Measurements from ENCODE around the gene TENT4A. TPM values are rescaled to one million over a fixed set of nuclear protein-coding genes. Genes with fewer than 3 reads are reported as not detected.

The TENT4A gene
- total RNA-seq, 1 experiment from 2014 or later: 25.6 TPM

GRCh38 chr5:6705088-6705487 lies 8.1 kb upstream of the TENT4A start:
- no peak overlapping the region for H3K4me3 Mint-ChIP-seq

More at GRCh38 chr5:6705088-6705487, 8.1 kb upstream of the TENT4A start:
- TF ChIP-seq CTCF (conservative IDR thresholded peaks at IDR 0.05): no peak
- no peak overlapping the region for H3K4ac ChIP-seq (ENCODE audit: low read depth, low read length)
- peaks cover 2% of the 10 kb centered on the region for H3K23me2 ChIP-seq (ENCODE audit: insufficient read length, low read depth, low read length, poor library complexity, severe bottlenecking)
- no peaks in the 10 kb centered on the region for H3K27me3 ChIP-seq (ENCODE audit: insufficient read depth, low read length)
- H3K27me3 Mint-ChIP-seq (ENCODE audit: low read depth): peaks cover 4% of the 10 kb centered on the region
- H3K79me2 ChIP-seq (ENCODE audit: insufficient read depth, low read length): no peaks in the 10 kb centered on the region
- H3T11ph ChIP-seq (ENCODE audit: low read length): no peak overlapping the region
- no peak overlapping the region for H2BK15ac ChIP-seq (ENCODE audit: low read depth, low read length)
- WGBS (ENCODE audit: extremely low coverage, insufficient read length, low lambda C conversion rate): no CpG with 5 or more reads among the region's 6 CpGs
- no peak overlapping the region for H2BK120ac ChIP-seq (ENCODE audit: low read depth, low read length, poor library complexity, severe bottlenecking)
- no peak overlapping the region for H3K56ac ChIP-seq (ENCODE audit: insufficient read length, low read depth, low read length)
- H2BK20ac ChIP-seq (ENCODE audit: low read depth, low read length, poor library complexity, severe bottlenecking): no peak overlapping the region
- H3K9me3 Mint-ChIP-seq: no peaks in the 10 kb centered on the region
- H3K4me1 ChIP-seq (ENCODE audit: insufficient read depth, low read length): peaks cover 7% of the 10 kb centered on the region; the same call in 1 of the 2 replicates
- H4K8ac ChIP-seq (replicated peaks; ENCODE audit: insufficient read length, low read depth, low read length): no peak overlapping the region
- H3K18ac ChIP-seq (ENCODE audit: insufficient read length, low read depth, low read length): no peak overlapping the region
- no peak overlapping the region for H3K9ac ChIP-seq (ENCODE audit: extremely low read depth, insufficient read length, low read length)
- H3K4me2 ChIP-seq (ENCODE audit: insufficient read depth, insufficient read length, low read length): no peak overlapping the region
- no peak overlapping the region for H2BK5ac ChIP-seq (ENCODE audit: insufficient read length, low read length)
- H2BK12ac ChIP-seq (ENCODE audit: insufficient read length, low read depth, low read length): no peak overlapping the region
- H4K20me1 ChIP-seq (ENCODE audit: control insufficient read depth, insufficient read depth, insufficient read length): no peaks in the 10 kb centered on the region
- no peaks in the 10 kb centered on the region; a peak in 1 of 7 replicates for H3K36me3 Mint-ChIP-seq (ENCODE audit: insufficient read depth in 1 of 3, low read depth in 3 of 3)
- no peak overlapping the region for H3K27ac ChIP-seq (ENCODE audit: insufficient read length, low read depth, low read length)
- no peak overlapping the region for H4K5ac ChIP-seq (ENCODE audit: insufficient read length, low read depth, low read length)
- H4K91ac ChIP-seq (ENCODE audit: insufficient read length, low read depth, low read length): no peak overlapping the region
- H3K27ac Mint-ChIP-seq: no peak overlapping the region
- no peak for DNase-seq
- no peak overlapping the region for H2AFZ ChIP-seq (ENCODE audit: low read length)
- H3K4me1 Mint-ChIP-seq: peaks cover 20 to 22% of the 10 kb centered on the region in 2 experiments
- H3K9me3 ChIP-seq (ENCODE audit: control insufficient read depth, low read depth, low read length): no peaks in the 10 kb centered on the region
- H3K23ac ChIP-seq (ENCODE audit: insufficient read length, low read depth, low read length): no peak overlapping the region
- H3K79me1 ChIP-seq (ENCODE audit: insufficient read depth, low read depth, low read length, poor library complexity, severe bottlenecking): no peaks in the 10 kb centered on the region
- H3K14ac ChIP-seq (ENCODE audit: insufficient read depth, low read length): no peak overlapping the region
- H2AK5ac ChIP-seq (ENCODE audit: insufficient read length, low read length): no peak overlapping the region
